Uterus (tissue), 2 donors: ENCODE results near the gene CATSPERE.

Experiments used
- POLR2A ChIP-seq, 2 donors: fragments of 450-650 bp; IDR thresholded peaks; one replicate each; pipeline ENCODE4 v1.6.1; 2016; ENCODE audit warnings: antibody characterized with exemption in 2 of 2, mild to moderate bottlenecking in 1 of 2, moderate library complexity in 1 of 2
- TF ChIP-seq, protein P1 (sequence below), 4 experiments: fragments of 200-600 bp in 2 of 4; fragments of 450-650 bp in 2 of 4; sonication (generic) in 2 of 4; IDR thresholded peaks; one replicate each; pipeline ENCODE4 v1.5.1; 2016 to 2019; ENCODE audit warnings: antibody characterized with exemption in 4 of 4, mild to moderate bottlenecking in 2 of 4, moderate library complexity in 1 of 4

DNA sequence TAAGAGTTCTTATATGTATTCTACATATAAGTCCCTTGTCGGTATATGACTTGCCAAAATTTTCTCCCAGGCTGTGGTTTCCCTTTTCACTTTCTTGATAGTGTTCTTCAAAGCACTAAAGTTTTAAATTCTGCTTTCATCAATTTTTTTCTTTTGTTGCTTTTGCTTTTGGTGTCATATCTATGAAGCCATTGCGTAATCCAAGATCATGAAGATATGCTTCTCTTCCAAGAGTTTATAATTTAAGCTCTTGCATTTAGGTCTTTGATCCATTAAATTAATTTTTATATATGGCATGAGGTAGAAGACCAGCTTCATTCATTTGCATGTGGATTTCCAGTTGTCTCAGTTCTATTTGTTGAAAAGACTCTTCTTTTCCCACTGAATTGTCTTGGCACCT, 214.1 kb downstream of the CATSPERE start:
- TF ChIP-seq, protein P1, sequence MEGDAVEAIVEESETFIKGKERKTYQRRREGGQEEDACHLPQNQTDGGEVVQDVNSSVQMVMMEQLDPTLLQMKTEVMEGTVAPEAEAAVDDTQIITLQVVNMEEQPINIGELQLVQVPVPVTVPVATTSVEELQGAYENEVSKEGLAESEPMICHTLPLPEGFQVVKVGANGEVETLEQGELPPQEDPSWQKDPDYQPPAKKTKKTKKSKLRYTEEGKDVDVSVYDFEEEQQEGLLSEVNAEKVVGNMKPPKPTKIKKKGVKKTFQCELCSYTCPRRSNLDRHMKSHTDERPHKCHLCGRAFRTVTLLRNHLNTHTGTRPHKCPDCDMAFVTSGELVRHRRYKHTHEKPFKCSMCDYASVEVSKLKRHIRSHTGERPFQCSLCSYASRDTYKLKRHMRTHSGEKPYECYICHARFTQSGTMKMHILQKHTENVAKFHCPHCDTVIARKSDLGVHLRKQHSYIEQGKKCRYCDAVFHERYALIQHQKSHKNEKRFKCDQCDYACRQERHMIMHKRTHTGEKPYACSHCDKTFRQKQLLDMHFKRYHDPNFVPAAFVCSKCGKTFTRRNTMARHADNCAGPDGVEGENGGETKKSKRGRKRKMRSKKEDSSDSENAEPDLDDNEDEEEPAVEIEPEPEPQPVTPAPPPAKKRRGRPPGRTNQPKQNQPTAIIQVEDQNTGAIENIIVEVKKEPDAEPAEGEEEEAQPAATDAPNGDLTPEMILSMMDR (IDR thresholded peaks at IDR 0.05), result no peak
- no peak for TF ChIP-seq POLR2A (IDR thresholded peaks at IDR 0.05)
